ENCODE data around the gene MKNK1.

DNA sequence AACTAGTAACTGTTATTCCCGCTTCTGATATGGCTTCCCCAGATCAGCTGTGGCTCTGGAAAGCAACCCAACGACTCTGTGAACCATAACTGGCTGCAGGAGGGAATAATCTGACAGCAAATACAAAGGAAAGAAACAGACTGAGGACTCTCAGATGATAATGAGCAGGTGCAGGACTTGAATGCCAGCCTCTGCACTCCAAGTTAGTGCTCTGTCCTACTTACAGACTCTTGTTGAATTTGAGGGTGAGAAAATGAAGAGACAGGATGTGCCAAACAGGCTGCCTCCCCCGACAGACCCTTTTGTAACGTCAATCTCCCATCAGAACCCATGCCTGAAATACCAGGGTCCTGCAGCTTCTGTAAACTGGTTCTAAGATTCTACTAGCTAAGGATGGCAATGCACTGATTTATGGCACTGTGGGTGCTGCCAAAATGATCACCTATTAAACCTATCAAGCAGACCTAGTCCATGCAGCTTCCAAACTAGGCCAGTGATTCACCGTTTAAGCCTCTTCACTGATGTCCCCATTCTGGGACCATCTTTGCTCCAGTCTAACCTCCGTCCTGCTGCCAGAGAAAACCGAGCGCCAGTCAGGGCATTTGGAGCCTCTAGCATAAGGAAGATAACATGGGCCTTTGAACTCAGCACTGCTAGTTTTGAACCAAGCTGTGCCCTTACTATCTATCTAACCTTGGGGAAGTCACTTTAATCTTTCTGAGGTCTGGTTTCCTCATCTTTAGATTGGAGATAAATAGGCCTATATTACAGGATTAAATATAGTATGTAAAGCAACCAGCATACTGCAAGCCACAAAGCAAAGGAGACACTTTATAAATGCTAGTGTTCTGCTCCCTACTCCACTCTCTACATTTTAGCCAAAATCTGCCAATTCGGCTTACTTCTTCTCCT, 4.8 kb downstream of the MKNK1 start:
- TF ChIP-seq CTCF (conservative IDR thresholded peaks at IDR 0.05) (no peak), EZH2 (IDR thresholded peaks at IDR 0.05; ENCODE audit: low read depth) (no peak)
